Liver (tissue), 9 donors: Measurements from ENCODE around the gene ZNF226. TPM values are rescaled to one million over a fixed set of nuclear protein-coding genes. Genes with fewer than 3 reads are reported as not detected.

Experiments
- DNase-seq: peaks from one replicate; pipeline ENCODE4 v3.0.0-alpha.2; 2017; ENCODE audit warnings: low spot score
- H3K27ac ChIP-seq, 2 donors: one replicate each; pipeline ENCODE4 v1.7.0; 2013; ENCODE audit warnings: inconsistent platforms in 2 of 2, low read length in 2 of 2, control low read depth in 1 of 2, low read depth in 1 of 2, mild to moderate bottlenecking in 1 of 2
- H3K27me3 ChIP-seq, 4 donors: one replicate each; pipeline versions ENCODE4 v1.6.1 to v1.7.0; 2013; ENCODE audit warnings: low read length in 3 of 4, inconsistent platforms in 1 of 4, mild to moderate bottlenecking in 1 of 4, moderate library complexity in 1 of 4; ENCODE audit not compliant: control insufficient read depth in 4 of 4, insufficient read depth in 4 of 4
- H3K36me3 ChIP-seq, 4 donors: one replicate each; pipeline versions ENCODE4 v1.6.1 to v1.7.0; 2013; ENCODE audit warnings: low read length in 3 of 4, mild to moderate bottlenecking in 3 of 4, low read depth in 1 of 4, moderate library complexity in 1 of 4; ENCODE audit not compliant: control insufficient read depth in 4 of 4, insufficient read depth in 3 of 4
- H3K4me1 ChIP-seq, 4 donors: one replicate each; pipeline versions ENCODE4 v1.6.1 to v1.7.0; 2013; ENCODE audit warnings: low read length in 3 of 4, mild to moderate bottlenecking in 3 of 4, moderate library complexity in 1 of 4; ENCODE audit not compliant: control insufficient read depth in 4 of 4, insufficient read depth in 4 of 4
- H3K4me3 ChIP-seq, 3 donors: one replicate each; pipeline versions ENCODE4 v1.6.1 to v1.7.0; 2013; ENCODE audit warnings: low read length in 3 of 3, control low read depth in 1 of 3, low read depth in 1 of 3, mild to moderate bottlenecking in 1 of 3
- H3K9ac ChIP-seq, 2 donors: one replicate each; pipeline ENCODE4 v1.7.0; 2013; ENCODE audit warnings: low read length in 2 of 2, mild to moderate bottlenecking in 2 of 2, moderate library complexity in 2 of 2, control low read depth in 1 of 2, low read depth in 1 of 2
- H3K9me3 ChIP-seq, 4 donors: one replicate each; pipeline versions ENCODE4 v1.6.1 to v1.7.0; 2013; ENCODE audit warnings: low read length in 3 of 4; ENCODE audit not compliant: control insufficient read depth in 4 of 4
- ATF3 ChIP-seq: IDR thresholded peaks from 2 replicates; pipeline ENCODE4 v1.6.1; 2016; ENCODE audit warnings: antibody characterized with exemption
- CTCF ChIP-seq: fragments of 150-350 bp; IDR thresholded peaks from 2 replicates; pipeline ENCODE4 v1.5.1; 2017; ENCODE audit warnings: improper control_type of control experiment, low read depth, low read length; ENCODE audit not compliant: missing input control
- EGR1 ChIP-seq, 2 donors: IDR thresholded peaks; 2 replicates each; pipeline ENCODE4 v1.6.1; 2016 to 2018; ENCODE audit warnings: antibody characterized with exemption in 2 of 2, low read depth in 2 of 2
- FOXA1 ChIP-seq: IDR thresholded peaks from 2 replicates; pipeline ENCODE4 v1.6.1; 2016; ENCODE audit warnings: antibody characterized with exemption
- FOXA2 ChIP-seq: IDR thresholded peaks from 2 replicates; pipeline ENCODE4 v1.6.1; 2016; ENCODE audit warnings: antibody characterized with exemption
- GABPA ChIP-seq, 2 donors: IDR thresholded peaks in 1 of 2; conservative IDR thresholded peaks in 1 of 2; 2 replicates each; pipeline ENCODE4 v1.6.1; 2016; ENCODE audit warnings: antibody characterized with exemption in 2 of 2, mild to moderate bottlenecking in 1 of 2, moderate library complexity in 1 of 2
- HNF4A ChIP-seq, 2 donors: conservative IDR thresholded peaks; 2 replicates each; pipeline ENCODE4 v1.6.1; 2016; ENCODE audit warnings: antibody characterized with exemption in 2 of 2, mild to moderate bottlenecking in 2 of 2
- HNF4G ChIP-seq: IDR thresholded peaks from 2 replicates; pipeline ENCODE4 v1.6.1; 2016; ENCODE audit warnings: antibody characterized with exemption
- JUND ChIP-seq, 2 donors: IDR thresholded peaks; 2 replicates each; pipeline ENCODE4 v1.6.1; 2016; ENCODE audit warnings: antibody characterized with exemption in 2 of 2
- MAX ChIP-seq: IDR thresholded peaks from 2 replicates; pipeline ENCODE4 v1.6.1; 2016; ENCODE audit warnings: antibody characterized with exemption
- NR2F2 ChIP-seq: IDR thresholded peaks from 2 replicates; pipeline ENCODE4 v1.6.1; 2016; ENCODE audit warnings: antibody characterized with exemption
- RAD21 ChIP-seq, 2 donors: IDR thresholded peaks; 2 replicates each; pipeline ENCODE4 v1.6.1; 2016; ENCODE audit warnings: antibody characterized with exemption in 2 of 2, mild to moderate bottlenecking in 2 of 2
- RXRA ChIP-seq, 2 donors: IDR thresholded peaks; 2 replicates each; pipeline ENCODE4 v1.6.1; 2017 to 2018; ENCODE audit warnings: antibody characterized with exemption in 2 of 2, mild to moderate bottlenecking in 1 of 2
- SP1 ChIP-seq: IDR thresholded peaks from 2 replicates; pipeline ENCODE4 v1.6.1; 2018; ENCODE audit warnings: antibody characterized with exemption, mild to moderate bottlenecking
- TAF1 ChIP-seq: conservative IDR thresholded peaks from 2 replicates; pipeline ENCODE4 v1.6.1; 2016; ENCODE audit warnings: antibody characterized with exemption, mild to moderate bottlenecking
- YY1 ChIP-seq: IDR thresholded peaks from 2 replicates; pipeline ENCODE4 v1.6.1; 2016; ENCODE audit warnings: antibody characterized with exemption, mild to moderate bottlenecking
- ZBTB33 ChIP-seq: IDR thresholded peaks from 2 replicates; pipeline ENCODE4 v1.6.1; 2016; ENCODE audit warnings: antibody characterized with exemption
- WGBS: extraction: QIAGEN DNeasy Blood & Tissue Kit; methylation state at CpG from one replicate; pipeline ENCODE4 v1.1.7; 2013; 5-methylcytosine and 5-hydroxymethylcytosine counted together
- polyA plus RNA-seq, 2 donors: library from polyadenylated mRNA; stranded (reverse) in 1 of 2; unstranded in 1 of 2; fragments of 200-250 nt in 1 of 2; fragments of >200 nt in 1 of 2; fragmentation: Nextera tagmentation in 1 of 2; extraction: Ambion mirVana in 1 of 2; gene quantifications; one replicate each; pipeline versions ENCODE4 v1.2.1 to v1.2.3, GENCODE V29; 2013 to 2015
- total RNA-seq, 2 donors: library from RNA; depleted of rRNA; stranded (reverse); fragments of >200 nt; gene quantifications; one replicate each; pipeline ENCODE4 v1.2.3, GENCODE V29; 2014
- donor health status: healthy.
- donor health status: healthy.
- donor health status: healthy.
- donor health status: healthy.
- donor health status: healthy.

ZNF226 gene
- total and polyA plus RNA-seq, 4 donors, result 6.4 to 10.6 (median 8.5) TPM

GRCh38 chr19:44142059-44142433 lies 22.9 kb upstream of the ZNF226 start:
- Histone ChIP-seq H3K4me3 (peak overlapping the region; percentile 64 to 92 (median 79)), H3K27ac (no peak overlapping the region), H3K9ac (peak overlapping the region in 1 of 2 donors; percentile 52), H3K9me3 (peaks cover 0 to 17% (median 7%) of the 10 kb centered on the region in 4 donors), H3K27me3 (no peaks in the 10 kb centered on the region), H3K4me1 (peaks cover 2 to 16% (median 8%) of the 10 kb centered on the region in 4 donors), H3K36me3 (peaks cover 3 to 28% (median 27%) of the 10 kb centered on the region in 4 donors)
- DNase-seq, result peak; percentile 35
- TF ChIP-seq TAF1, result no peak
- TF ChIP-seq HNF4G, result no peak
- TF ChIP-seq FOXA2, result no peak
- TF ChIP-seq GABPA (IDR thresholded peaks at IDR 0.05 in 1 of 2, conservative IDR thresholded peaks at IDR 0.05 in 1 of 2), result no peak
- no peak for TF ChIP-seq NR2F2
- no peak for TF ChIP-seq MAX
- 13% methylated on average over 13 of the region's 13 CpGs for WGBS

GRCh38 chr19:44149776-44150175 lies 15.1 kb upstream of the ZNF226 start:
- H3K9ac ChIP-seq, result no peak overlapping the region
- DNase-seq, result no peak
- H3K27me3 ChIP-seq, result no peaks in the 10 kb centered on the region
- H3K4me1 ChIP-seq, result no peaks in the 10 kb centered on the region
- H3K9me3 ChIP-seq, result peaks cover 11 to 47% (median 40%) of the 10 kb centered on the region in 4 donors
- H3K36me3 ChIP-seq, result peaks cover 22 to 90% (median 83%) of the 10 kb centered on the region in 4 donors
- no peak for TF ChIP-seq MAX
- no peak for TF ChIP-seq JUND (IDR thresholded peaks at IDR 0.05)
- TF ChIP-seq TAF1, result no peak
- no peak for TF ChIP-seq CTCF
- no peak for TF ChIP-seq ZBTB33
- no peak for TF ChIP-seq FOXA1
- no peak for TF ChIP-seq GABPA (IDR thresholded peaks at IDR 0.05 in 1 of 2, conservative IDR thresholded peaks at IDR 0.05 in 1 of 2)
- TF ChIP-seq RXRA (IDR thresholded peaks at IDR 0.05), result no peak
- no peak for TF ChIP-seq YY1
- WGBS, result 96% methylated on average over 4 of the region's 4 CpGs
- no peak overlapping the region for H3K27ac ChIP-seq
- peak overlapping the region in 2 of 3 donors; percentile 35 to 53 for H3K4me3 ChIP-seq

- 97% methylated on average over 5 of the region's 5 CpGs for WGBS
- Histone ChIP-seq H3K4me3 (peak overlapping the region in 2 of 3 donors; percentile 53 to 62), H3K4me1 (no peaks in the 10 kb centered on the region), H3K27me3 (no peaks in the 10 kb centered on the region), H3K36me3 (peaks cover 22 to 90% (median 79%) of the 10 kb centered on the region in 4 donors), H3K9me3 (peaks cover 21 to 57% (median 45%) of the 10 kb centered on the region in 4 donors), H3K9ac (no peak overlapping the region), H3K27ac (no peak overlapping the region)
- TF ChIP-seq NR2F2 (no peak), ZBTB33 (no peak), FOXA2 (no peak), HNF4A (conservative IDR thresholded peaks at IDR 0.05) (no peak), SP1 (no peak), EGR1 (IDR thresholded peaks at IDR 0.05; ENCODE audit: low read depth in 2 of 2) (no peak), ATF3 (no peak), MAX (no peak), HNF4G (no peak), RAD21 (IDR thresholded peaks at IDR 0.05) (no peak), FOXA1 (no peak), TAF1 (no peak), GABPA (IDR thresholded peaks at IDR 0.05 in 1 of 2, conservative IDR thresholded peaks at IDR 0.05 in 1 of 2) (no peak), YY1 (no peak), RXRA (IDR thresholded peaks at IDR 0.05) (no peak), JUND (IDR thresholded peaks at IDR 0.05) (no peak), CTCF (no peak)
- no peak for DNase-seq
Observed at GRCh38 chr19:44151491-44151890, 13.4 kb upstream of the ZNF226 start.
